ENCODE results near the gene TASOR2.
A peak's percentile ranks its signal among the peaks of the same experiment; 100 is the strongest.

Gene TASOR2

GRCh38 chr10:5656737-5657579, 27.7 kb upstream of the TASOR2 start:
- no peak for DNase-seq (ENCODE audit: low read depth)

- no peak for DNase-seq (ENCODE audit: low read depth)
Observed at GRCh38 chr10:5658871-5659618, 25.6 kb upstream of the TASOR2 start.

GRCh38 chr10:5659702-5660528, 24.7 kb upstream of the TASOR2 start:
- DNase-seq (ENCODE audit: low read depth): no peak

GRCh38 chr10:5661043-5661442, 23.6 kb upstream of the TASOR2 start:
- no peak for DNase-seq (ENCODE audit: low read depth)

GRCh38 chr10:5662708-5663579, 21.7 kb upstream of the TASOR2 start:
- no peak for DNase-seq (ENCODE audit: low read depth)

- DNase-seq (ENCODE audit: low read depth): no peak
Observed at GRCh38 chr10:5663692-5664427, 20.8 kb upstream of the TASOR2 start.

- DNase-seq (ENCODE audit: low read depth): no peak
Observed at GRCh38 chr10:5665373-5666007, 19.1 kb upstream of the TASOR2 start.

- peak; percentile 19 for DNase-seq (ENCODE audit: low read depth)
Observed at GRCh38 chr10:5666008-5666840, 18.4 kb upstream of the TASOR2 start, which contains the start of gene ASB13. ASB13 (minus strand) TSS chr10:5666595; CDS start chr10:5666551, 44 bp downstream.

GRCh38 chr10:5666841-5667630, 17.6 kb upstream of the TASOR2 start:
- DNase-seq (ENCODE audit: low read depth): no peak

- no peak for DNase-seq (ENCODE audit: low read depth)
Observed at GRCh38 chr10:5668429-5668828, 16.2 kb upstream of the TASOR2 start.

- DNase-seq (ENCODE audit: low read depth): no peak
Observed at GRCh38 chr10:5669604-5670003, 15.0 kb upstream of the TASOR2 start.

GRCh38 chr10:5670662-5671375, 13.8 kb upstream of the TASOR2 start:
- DNase-seq (ENCODE audit: low read depth): no peak

GRCh38 chr10:5678397-5679036, 6.1 kb upstream of the TASOR2 start:
- DNase-seq (ENCODE audit: low read depth): no peak

GRCh38 chr10:5679037-5679435, 5.6 kb upstream of the TASOR2 start:
- no peak for DNase-seq (ENCODE audit: low read depth)

GRCh38 chr10:5679606-5680005, 5.0 kb upstream of the TASOR2 start:
- no peak for DNase-seq (ENCODE audit: low read depth)

- DNase-seq (ENCODE audit: low read depth): no peak
Observed at GRCh38 chr10:5681930-5682329, 2.7 kb upstream of the TASOR2 start.

GRCh38 chr10:5683065-5683464, 1.6 kb upstream of the TASOR2 start:
- DNase-seq (ENCODE audit: low read depth): no peak
